HCT116 (cell line): ENCODE results near the gene CLCF1. TPM values are rescaled to one million over a fixed set of nuclear protein-coding genes. Genes with fewer than 3 reads are reported as not detected.

Experiments used
- ATAC-seq: fragments of 200-7000 bp; cut with Tn5 transposase; 2 replicates; pipeline ENCODE4 v1.9.1; 2020; ENCODE audit warnings: mild to moderate bottlenecking, moderate library complexity
- BruUV-seq: library from RNA; stranded (reverse); fragments of 400-500 nt; replicated peaks from 2 replicates; lab custom pipeline; 2021; lab: Mats Ljungman, UMichigan
- CTCF ChIA-PET: fragments of 300-600 bp; sonication (Branson Sonifier 250); formaldehyde crosslinking; loops from one replicate; lab custom pipeline; 2021; ENCODE audit warnings: antibody characterized with exemption; lab: Charles Lee
- POLR2A ChIA-PET: fragments of 300-600, 350-600 bp; sonication (Branson Sonifier 250); formaldehyde crosslinking; loops from one replicate; lab custom pipeline; 2021; ENCODE audit warnings: antibody characterized with exemption; lab: Charles Lee
- RAD21 ChIA-PET, 2 experiments: fragments of 300-600 bp; sonication (Branson Sonifier 250); formaldehyde crosslinking; loops; one replicate each; lab custom pipeline; 2023; ENCODE audit warnings: low total read pairs in 2 of 2; ENCODE audit not compliant: uncharacterized antibody in 2 of 2, unreplicated experiment in 2 of 2, low non-redundant PET in 1 of 2; lab: Charles Lee
- DNase-seq: peaks from one replicate; pipeline ENCODE4 v3.0.0-alpha.2; 2010; ENCODE audit warnings: low read depth, low spot score
- H2AFZ ChIP-seq: fragments of 200-600 bp; shearing (Covaris generic), sonication (generic); 2 replicates; pipeline ENCODE4 v1.6.1; 2017; ENCODE audit warnings: low read depth, mixed run types, mixed read lengths, antibody characterized with exemption, low read length; ENCODE audit not compliant: poor library complexity, severe bottlenecking
- H3K27ac ChIP-seq: 2 replicates; pipeline ENCODE4 v1.5.1; 2012; ENCODE audit warnings: low read depth, low read length
- H3K27me3 ChIP-seq: fragments of 200-600 bp; sonication (generic); 2 replicates; pipeline ENCODE4 v1.6.1; 2016; ENCODE audit warnings: mixed run types, low read length, mixed read lengths; ENCODE audit not compliant: insufficient read depth
- H3K36me3 ChIP-seq, 2 experiments: fragments of 200-500 bp in 1 of 2; fragments of 200-600 bp in 1 of 2; sonication (Bioruptor generic) in 1 of 2; sonication (generic) in 1 of 2; 2 replicates each; pipeline versions ENCODE4 v1.5.1 to v1.6.1; 2014 to 2016; ENCODE audit warnings: low read length in 2 of 2, inconsistent platforms in 1 of 2, mixed read lengths in 1 of 2, mixed run types in 1 of 2; ENCODE audit not compliant: insufficient read depth in 2 of 2, control insufficient read depth in 1 of 2
- H3K4me1 ChIP-seq, 2 experiments: fragments of 200-600 bp in 1 of 2; sonication (generic) in 1 of 2; 2 replicates each; pipeline versions ENCODE4 v1.5.1 to v1.6.1; 2012 to 2017; ENCODE audit warnings: low read length in 2 of 2, inconsistent platforms in 1 of 2, mild to moderate bottlenecking in 1 of 2, mixed read lengths in 1 of 2, mixed run types in 1 of 2, moderate library complexity in 1 of 2; ENCODE audit not compliant: insufficient read depth in 2 of 2, control insufficient read depth in 1 of 2
- H3K4me2 ChIP-seq: fragments of 200-600 bp; sonication (generic); 2 replicates; pipeline ENCODE4 v1.6.1; 2017; ENCODE audit warnings: mixed run types, low read length, mixed read lengths
- H3K4me3 ChIP-seq, 2 experiments: fragments of 200-600 bp in 1 of 2; sonication (generic) in 1 of 2; replicated peaks in 1 of 2; 2 replicates each; pipeline ENCODE4 v1.5.1; 2011 to 2016; ENCODE audit warnings: low read length in 2 of 2, control low read depth in 1 of 2, low read depth in 1 of 2, mild to moderate bottlenecking in 1 of 2, mixed read lengths in 1 of 2, mixed run types in 1 of 2
- H3K79me2 ChIP-seq: fragments of 200-600 bp; sonication (generic); 2 replicates; pipeline ENCODE4 v1.6.1; 2017; ENCODE audit warnings: mild to moderate bottlenecking, mixed run types, low read length, moderate library complexity, mixed read lengths; ENCODE audit not compliant: insufficient read depth
- H3K9ac ChIP-seq: fragments of 200-600 bp; sonication (generic); 2 replicates; pipeline ENCODE4 v1.6.1; 2016; ENCODE audit warnings: low read length, mixed read lengths
- H3K9me2 ChIP-seq: fragments of 200-600 bp; sonication (generic), shearing (Covaris generic); 2 replicates; pipeline ENCODE4 v1.6.1; 2017; ENCODE audit warnings: mixed run types, mild to moderate bottlenecking, moderate library complexity; ENCODE audit not compliant: insufficient read depth
- H3K9me3 ChIP-seq, 2 experiments: fragments of 200-500 bp in 1 of 2; fragments of 200-600 bp in 1 of 2; sonication (Bioruptor generic) in 1 of 2; sonication (generic) in 1 of 2; 2 replicates each; pipeline ENCODE4 v1.6.1; 2014 to 2017; ENCODE audit warnings: low read length in 2 of 2, mixed read lengths in 2 of 2, inconsistent platforms in 1 of 2, low read depth in 1 of 2, mild to moderate bottlenecking in 1 of 2, mixed run types in 1 of 2, moderate library complexity in 1 of 2; ENCODE audit not compliant: control insufficient read depth in 1 of 2, insufficient read depth in 1 of 2
- H4K20me1 ChIP-seq: fragments of 200-600 bp; sonication (generic), shearing (Covaris generic); 2 replicates; pipeline ENCODE4 v1.6.1; 2017; ENCODE audit warnings: mixed run types, mild to moderate bottlenecking, moderate library complexity; ENCODE audit not compliant: insufficient read depth
- CEBPB ChIP-seq: IDR thresholded peaks from 2 replicates; pipeline ENCODE4 v1.6.1; 2012; ENCODE audit warnings: low read depth
- EGR1 ChIP-seq: IDR thresholded peaks from 2 replicates; pipeline ENCODE4 v1.6.1; 2012; ENCODE audit warnings: low read depth
- EZH2 ChIP-seq: fragments of 200-600 bp; sonication (generic); IDR thresholded peaks from 2 replicates; pipeline ENCODE4 v1.6.1; 2017; ENCODE audit warnings: antibody characterized with exemption, mixed run types
- FOSL1 ChIP-seq: IDR thresholded peaks from 2 replicates; pipeline ENCODE4 v1.6.1; 2012; ENCODE audit warnings: low read depth
- POLR2A ChIP-seq: IDR thresholded peaks from 2 replicates; pipeline ENCODE4 v1.7.0; 2011; ENCODE audit warnings: borderline replicate concordance; ENCODE audit not compliant: insufficient read depth, insufficient read length; ENCODE audit errors: extremely low read depth
- POLR2AphosphoS5 ChIP-seq: IDR thresholded peaks from 2 replicates; pipeline ENCODE4 v1.6.1; 2011; ENCODE audit warnings: mild to moderate bottlenecking, low read depth, low read length, moderate library complexity
- RAD21 ChIP-seq: IDR thresholded peaks from 2 replicates; pipeline ENCODE4 v1.6.1; 2012; ENCODE audit warnings: low read depth, mild to moderate bottlenecking
- SRF ChIP-seq: IDR thresholded peaks from 2 replicates; pipeline ENCODE4 v1.6.1; 2012; ENCODE audit warnings: low read depth
- ZNF274 ChIP-seq: fragments of 200-500 bp; sonication (Bioruptor generic); IDR thresholded peaks from 2 replicates; pipeline ENCODE4 v1.6.1; 2014; ENCODE audit warnings: mild to moderate bottlenecking, low read depth, low read length, inconsistent platforms
- intact Hi-C: fragments of 100-400 bp; cut with micrococcal nuclease; formaldehyde crosslinking; loops from 2 replicates; pipeline ENCODE4 v1.10.0; 2022
- total RNA-seq: library from RNA; stranded (reverse); gene quantifications from one replicate; pipeline ENCODE4 v1.2.1, GENCODE V29; 2021; ENCODE audit not compliant: unreplicated experiment
- TF ChIP-seq, protein P1 (sequence below): IDR thresholded peaks from 2 replicates; pipeline ENCODE4 v1.6.1; 2011; ENCODE audit warnings: mild to moderate bottlenecking, low read length, moderate library complexity; ENCODE audit not compliant: insufficient replicate concordance; ENCODE audit errors: extremely low read depth
- TF ChIP-seq, protein P2 (sequence below): IDR thresholded peaks from 2 replicates; pipeline ENCODE4 v1.6.1; 2012; ENCODE audit warnings: low read depth
- TF ChIP-seq, protein P3 (sequence below), 3 experiments: fragments of 200-600 bp in 1 of 3; sonication (generic) in 1 of 3; IDR thresholded peaks in 2 of 3; conservative IDR thresholded peaks in 1 of 3; 2 replicates each; pipeline ENCODE4 v1.5.1; 2012 to 2017; ENCODE audit warnings: low read depth in 2 of 3, low read length in 2 of 3, antibody characterized with exemption in 1 of 3, borderline replicate concordance in 1 of 3, control low read depth in 1 of 3, mild to moderate bottlenecking in 1 of 3, mixed read lengths in 1 of 3, mixed run types in 1 of 3, moderate library complexity in 1 of 3; ENCODE audit not compliant: insufficient read depth in 1 of 3

CLCF1 gene
- total RNA-seq, 1 experiment from 2014 or later = 12.2 TPM

DNA sequence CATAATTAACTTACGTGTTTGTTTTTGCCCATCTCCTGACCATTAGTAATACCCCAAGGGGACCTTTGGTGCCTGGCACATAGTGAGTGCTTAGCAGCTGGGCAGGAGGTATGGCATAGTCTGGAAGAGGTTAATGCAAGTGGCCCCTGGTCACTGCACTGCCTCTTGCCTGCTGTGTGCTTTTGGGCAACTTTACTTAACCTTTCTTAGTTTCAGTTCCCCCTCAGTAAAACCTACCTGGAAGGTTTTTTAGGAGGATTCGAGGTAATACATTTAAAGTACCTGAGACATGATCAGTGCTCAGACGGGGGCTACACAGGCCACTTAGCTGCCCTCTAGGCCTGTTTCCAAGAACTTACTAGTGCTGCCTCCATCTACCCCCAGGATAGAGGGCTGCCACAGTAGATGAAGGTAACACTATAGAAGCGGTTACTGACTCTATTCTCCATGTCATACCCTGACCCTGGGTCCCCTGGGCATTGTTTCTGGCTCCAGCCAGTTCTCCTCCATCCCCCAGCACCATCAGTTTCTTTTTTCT lies 23.4 kb downstream of the CLCF1 start:
- ATAC-seq (no peak), DNase-seq (no peak)
- BruUV-seq = no TSS peak
- Histone ChIP-seq H3K79me2 (no peaks in the 10 kb centered on the region; the same call in 1 of the 2 replicates), H2AFZ (no peak overlapping the region), H3K27ac (no peak overlapping the region), H3K9ac (no peak overlapping the region), H3K36me3 (no peaks in the 10 kb centered on the region), H4K20me1 (no peaks in the 10 kb centered on the region), H3K4me2 (no peak overlapping the region), H3K4me3 (no peak overlapping the region), H3K27me3 (no peaks in the 10 kb centered on the region), H3K9me3 (no peaks in the 10 kb centered on the region), H3K4me1 (peaks cover 33 to 77% of the 10 kb centered on the region in 2 experiments)
- intact Hi-C loops = loop anchor here (2.0 to 5.0 kb wide), 2 partner anchors 117 to 157 kb away; partner anchors contain the start of gene TMEM134
- ChIA-PET POLR2A (no interaction called here), RAD21 (no interaction called here), CTCF (interaction anchor here (0.7 to 16.6 kb wide), 4 partner anchors 26 to 70 kb away, joined by 3 to 456 read pairs (median 4); partner anchors contain the start of genes CLCF1 and PPP1CA)
- TF ChIP-seq, protein P1, sequence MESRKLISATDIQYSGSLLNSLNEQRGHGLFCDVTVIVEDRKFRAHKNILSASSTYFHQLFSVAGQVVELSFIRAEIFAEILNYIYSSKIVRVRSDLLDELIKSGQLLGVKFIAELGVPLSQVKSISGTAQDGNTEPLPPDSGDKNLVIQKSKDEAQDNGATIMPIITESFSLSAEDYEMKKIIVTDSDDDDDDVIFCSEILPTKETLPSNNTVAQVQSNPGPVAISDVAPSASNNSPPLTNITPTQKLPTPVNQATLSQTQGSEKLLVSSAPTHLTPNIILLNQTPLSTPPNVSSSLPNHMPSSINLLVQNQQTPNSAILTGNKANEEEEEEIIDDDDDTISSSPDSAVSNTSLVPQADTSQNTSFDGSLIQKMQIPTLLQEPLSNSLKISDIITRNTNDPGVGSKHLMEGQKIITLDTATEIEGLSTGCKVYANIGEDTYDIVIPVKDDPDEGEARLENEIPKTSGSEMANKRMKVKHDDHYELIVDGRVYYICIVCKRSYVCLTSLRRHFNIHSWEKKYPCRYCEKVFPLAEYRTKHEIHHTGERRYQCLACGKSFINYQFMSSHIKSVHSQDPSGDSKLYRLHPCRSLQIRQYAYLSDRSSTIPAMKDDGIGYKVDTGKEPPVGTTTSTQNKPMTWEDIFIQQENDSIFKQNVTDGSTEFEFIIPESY = no peak
- TF ChIP-seq POLR2A (no peak), RAD21 (no peak), FOSL1 (no peak), EZH2 (no peak), ZNF274 (no peak), SRF (no peak), CEBPB (no peak), POLR2AphosphoS5 (no peak), EGR1 (no peak)
- TF ChIP-seq, protein P2, sequence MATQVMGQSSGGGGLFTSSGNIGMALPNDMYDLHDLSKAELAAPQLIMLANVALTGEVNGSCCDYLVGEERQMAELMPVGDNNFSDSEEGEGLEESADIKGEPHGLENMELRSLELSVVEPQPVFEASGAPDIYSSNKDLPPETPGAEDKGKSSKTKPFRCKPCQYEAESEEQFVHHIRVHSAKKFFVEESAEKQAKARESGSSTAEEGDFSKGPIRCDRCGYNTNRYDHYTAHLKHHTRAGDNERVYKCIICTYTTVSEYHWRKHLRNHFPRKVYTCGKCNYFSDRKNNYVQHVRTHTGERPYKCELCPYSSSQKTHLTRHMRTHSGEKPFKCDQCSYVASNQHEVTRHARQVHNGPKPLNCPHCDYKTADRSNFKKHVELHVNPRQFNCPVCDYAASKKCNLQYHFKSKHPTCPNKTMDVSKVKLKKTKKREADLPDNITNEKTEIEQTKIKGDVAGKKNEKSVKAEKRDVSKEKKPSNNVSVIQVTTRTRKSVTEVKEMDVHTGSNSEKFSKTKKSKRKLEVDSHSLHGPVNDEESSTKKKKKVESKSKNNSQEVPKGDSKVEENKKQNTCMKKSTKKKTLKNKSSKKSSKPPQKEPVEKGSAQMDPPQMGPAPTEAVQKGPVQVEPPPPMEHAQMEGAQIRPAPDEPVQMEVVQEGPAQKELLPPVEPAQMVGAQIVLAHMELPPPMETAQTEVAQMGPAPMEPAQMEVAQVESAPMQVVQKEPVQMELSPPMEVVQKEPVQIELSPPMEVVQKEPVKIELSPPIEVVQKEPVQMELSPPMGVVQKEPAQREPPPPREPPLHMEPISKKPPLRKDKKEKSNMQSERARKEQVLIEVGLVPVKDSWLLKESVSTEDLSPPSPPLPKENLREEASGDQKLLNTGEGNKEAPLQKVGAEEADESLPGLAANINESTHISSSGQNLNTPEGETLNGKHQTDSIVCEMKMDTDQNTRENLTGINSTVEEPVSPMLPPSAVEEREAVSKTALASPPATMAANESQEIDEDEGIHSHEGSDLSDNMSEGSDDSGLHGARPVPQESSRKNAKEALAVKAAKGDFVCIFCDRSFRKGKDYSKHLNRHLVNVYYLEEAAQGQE = no peak
- TF ChIP-seq, protein P3, sequence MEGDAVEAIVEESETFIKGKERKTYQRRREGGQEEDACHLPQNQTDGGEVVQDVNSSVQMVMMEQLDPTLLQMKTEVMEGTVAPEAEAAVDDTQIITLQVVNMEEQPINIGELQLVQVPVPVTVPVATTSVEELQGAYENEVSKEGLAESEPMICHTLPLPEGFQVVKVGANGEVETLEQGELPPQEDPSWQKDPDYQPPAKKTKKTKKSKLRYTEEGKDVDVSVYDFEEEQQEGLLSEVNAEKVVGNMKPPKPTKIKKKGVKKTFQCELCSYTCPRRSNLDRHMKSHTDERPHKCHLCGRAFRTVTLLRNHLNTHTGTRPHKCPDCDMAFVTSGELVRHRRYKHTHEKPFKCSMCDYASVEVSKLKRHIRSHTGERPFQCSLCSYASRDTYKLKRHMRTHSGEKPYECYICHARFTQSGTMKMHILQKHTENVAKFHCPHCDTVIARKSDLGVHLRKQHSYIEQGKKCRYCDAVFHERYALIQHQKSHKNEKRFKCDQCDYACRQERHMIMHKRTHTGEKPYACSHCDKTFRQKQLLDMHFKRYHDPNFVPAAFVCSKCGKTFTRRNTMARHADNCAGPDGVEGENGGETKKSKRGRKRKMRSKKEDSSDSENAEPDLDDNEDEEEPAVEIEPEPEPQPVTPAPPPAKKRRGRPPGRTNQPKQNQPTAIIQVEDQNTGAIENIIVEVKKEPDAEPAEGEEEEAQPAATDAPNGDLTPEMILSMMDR (IDR thresholded peaks at IDR 0.05 in 2 of 3, conservative IDR thresholded peaks at IDR 0.05 in 1 of 3; ENCODE audit: borderline replicate concordance in 1 of 3, insufficient read depth in 1 of 3, low read depth in 2 of 3, low read length in 2 of 3) = no peak
- TF ChIP-seq, all 23 proteins: peak for 0
- no peaks in the 10 kb centered on the region for H3K9me2 ChIP-seq
